Esophagus squamous epithelium (tissue), 4 donors: ENCODE measurements around the gene PTTG1IP2.

Source experiments
- CTCF ChIP-seq, 6 experiments: fragments of 450-650 bp in 4 of 6; fragments of 200-600 bp in 2 of 6; sonication (generic) in 2 of 6; IDR thresholded peaks; one replicate each; pipeline ENCODE4 v1.5.1; 2016 to 2019; ENCODE audit warnings: antibody characterized with exemption in 6 of 6, mild to moderate bottlenecking in 4 of 6, moderate library complexity in 4 of 6
- POLR2A ChIP-seq, 4 donors: fragments of 450-650 bp; IDR thresholded peaks; one replicate each; pipeline ENCODE4 v1.6.1; 2017; ENCODE audit warnings: antibody characterized with exemption in 4 of 4, mild to moderate bottlenecking in 4 of 4, moderate library complexity in 3 of 4

DNA sequence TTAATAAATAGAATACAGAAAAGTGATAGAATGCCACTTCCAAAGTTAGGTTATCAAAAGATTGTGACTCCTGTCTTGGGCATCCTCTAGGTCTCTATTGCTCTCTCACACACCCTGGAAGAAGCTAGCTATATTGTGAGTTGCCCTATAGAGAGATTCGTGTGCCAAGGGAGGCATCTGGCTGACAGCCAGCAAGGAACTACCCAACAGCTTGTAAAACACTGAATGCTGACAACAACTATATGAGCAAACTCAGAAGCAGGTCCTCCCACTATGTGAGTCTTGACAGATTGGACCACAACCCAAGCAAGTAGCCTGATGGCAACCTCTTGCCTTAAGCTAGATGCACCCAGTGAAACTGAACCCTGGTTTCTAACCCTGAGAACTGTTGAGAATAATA lies 71.0 kb downstream of the PTTG1IP2 start:
- TF ChIP-seq CTCF (IDR thresholded peaks at IDR 0.05), result no peak
- TF ChIP-seq POLR2A (IDR thresholded peaks at IDR 0.05), result no peak
